Measurements from ENCODE around the gene ATP13A3.

ATP13A3 gene

DNA sequence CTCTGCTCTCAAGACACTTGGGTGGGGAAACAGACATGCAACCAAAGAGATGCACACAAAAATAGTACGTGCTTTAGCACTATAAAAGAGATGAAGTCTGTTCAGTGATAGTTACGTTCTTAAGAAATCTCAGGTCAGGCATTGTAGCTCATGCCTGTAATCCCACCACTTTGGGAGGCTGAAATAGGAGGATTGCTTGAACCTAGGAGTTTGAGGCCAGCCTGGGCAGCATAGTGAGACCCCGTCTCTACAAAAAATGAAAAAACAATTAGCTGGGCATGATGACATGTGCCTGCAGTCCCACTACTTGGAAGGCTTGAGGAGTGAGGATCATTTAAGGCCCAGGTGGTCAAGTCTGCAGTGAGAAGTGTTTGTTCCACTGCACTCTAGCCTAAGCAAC, 52.3 kb downstream of the ATP13A3 start:
- no peak for TF ChIP-seq CTCF (IDR thresholded peaks at IDR 0.05)

- TF ChIP-seq CTCF (IDR thresholded peaks at IDR 0.05) = no peak
Measured at GRCh38 chr3:194431554-194431953, 55.2 kb downstream of the ATP13A3 start.

DNA sequence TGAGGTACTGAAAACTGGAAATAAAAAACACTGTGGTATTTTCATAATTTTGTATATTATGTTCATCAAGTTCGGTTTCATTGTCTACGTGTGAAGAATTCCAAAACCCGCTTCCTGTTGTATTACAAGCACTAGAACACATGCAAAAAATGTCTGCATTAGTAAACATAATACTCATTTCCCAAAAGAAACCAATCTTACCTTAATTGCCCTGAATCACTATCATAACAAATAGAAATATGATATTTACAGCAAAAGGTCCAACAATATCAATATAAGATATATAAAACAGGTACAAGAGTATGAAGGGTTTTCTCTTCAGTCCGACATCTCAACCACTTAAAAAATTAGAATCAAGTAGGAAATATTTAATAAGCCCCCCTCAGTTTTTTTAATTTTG, 61.4 kb downstream of the ATP13A3 start:
- no peak for TF ChIP-seq CTCF (IDR thresholded peaks at IDR 0.05)

- TF ChIP-seq CTCF (IDR thresholded peaks at IDR 0.05) = no peak
Measured at GRCh38 chr3:194424953-194425352, 61.8 kb downstream of the ATP13A3 start.

DNA sequence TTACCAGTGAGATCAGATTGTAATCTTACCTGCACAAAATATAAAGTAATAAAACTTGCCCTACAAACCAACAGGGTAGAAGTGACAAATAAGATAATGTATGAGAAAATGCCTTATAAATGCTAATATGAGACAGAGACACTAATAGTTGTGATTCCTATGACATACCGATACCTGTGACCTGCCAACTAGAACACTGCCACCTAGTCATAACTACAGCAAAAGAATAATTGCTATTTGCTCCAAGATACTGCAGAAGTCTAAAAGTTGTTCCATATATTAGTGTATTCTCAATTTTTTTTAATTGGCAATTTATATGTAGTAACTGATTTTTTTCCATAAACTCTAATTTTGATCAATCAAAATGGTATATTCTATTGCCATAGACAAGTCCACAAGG, 62.4 kb downstream of the ATP13A3 start:
- peak; percentile 22; the same call in 1 of the 2 replicates for TF ChIP-seq CTCF (IDR thresholded peaks at IDR 0.05)

GRCh38 chr3:194423317-194423716, 63.5 kb downstream of the ATP13A3 start:
- TF ChIP-seq CTCF (IDR thresholded peaks at IDR 0.05) = no peak

DNA sequence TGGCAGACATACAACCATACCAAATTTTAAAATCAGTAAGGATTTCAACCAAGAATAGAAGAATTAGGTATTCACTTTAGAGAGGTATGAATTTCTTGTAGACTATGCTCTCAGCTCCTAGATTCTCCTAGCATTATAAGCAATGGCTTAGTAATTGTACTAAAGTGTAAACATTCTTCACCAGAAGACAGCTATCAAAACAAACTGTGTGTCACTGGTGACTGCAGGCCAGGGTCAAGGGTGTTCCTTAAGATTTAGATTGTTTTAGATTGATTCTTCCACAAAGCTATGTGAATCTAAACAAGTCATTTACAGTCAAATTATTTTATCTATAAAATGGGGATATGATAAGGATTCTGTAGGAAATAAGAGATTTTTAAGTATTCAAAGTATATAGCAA, 64.6 kb downstream of the ATP13A3 start:
- no peak for TF ChIP-seq CTCF (IDR thresholded peaks at IDR 0.05)

DNA sequence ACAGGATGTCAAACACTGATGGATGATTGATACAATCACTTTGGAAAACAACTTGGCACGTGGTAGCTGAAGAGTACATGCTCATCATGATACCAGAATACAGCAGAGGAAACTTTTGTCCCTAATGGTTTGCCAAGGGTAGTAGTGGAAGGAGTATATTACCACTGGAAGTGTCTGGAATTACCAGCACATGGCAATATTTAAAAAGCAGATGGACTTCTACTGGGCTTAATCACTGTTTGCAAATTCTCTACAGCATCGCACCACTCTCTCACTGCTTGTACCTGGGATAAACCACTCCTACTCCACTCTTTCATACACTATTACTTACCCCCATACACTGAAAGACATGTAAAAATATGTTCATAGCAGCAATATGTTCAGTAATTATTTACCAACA, 68.1 kb downstream of the ATP13A3 start:
- TF ChIP-seq CTCF (IDR thresholded peaks at IDR 0.05) = no peak

Measured in LNCAP (cell line).